ACC112 (cell line): ENCODE data around the gene CASKIN2.

Experiments
- H2AFZ ChIP-seq: fragments of 200-600 bp; sonication (generic); one replicate; pipeline ENCODE4 v1.6.0; 2017; ENCODE audit warnings: antibody characterized with exemption, low read length; ENCODE audit not compliant: unreplicated experiment
- H3K27ac ChIP-seq: fragments of 200-600 bp; sonication (generic); 2 replicates; pipeline ENCODE4 v1.5.1; 2014; ENCODE audit warnings: low read depth, mild to moderate bottlenecking, antibody characterized with exemption, low read length, moderate library complexity
- H3K27me3 ChIP-seq: fragments of 200-600 bp; sonication (generic); 2 replicates; pipeline ENCODE4 v1.6.1; 2014; ENCODE audit warnings: mild to moderate bottlenecking, antibody characterized with exemption, low read length, moderate library complexity, mixed read lengths; ENCODE audit not compliant: insufficient read depth
- H3K36me3 ChIP-seq: fragments of 200-600 bp; sonication (generic); 2 replicates; pipeline ENCODE4 v1.6.1; 2016; ENCODE audit warnings: mild to moderate bottlenecking, antibody characterized with exemption, low read length, moderate library complexity, mixed read lengths; ENCODE audit not compliant: insufficient read depth
- H3K4me1 ChIP-seq: fragments of 200-600 bp; sonication (generic); one replicate; pipeline ENCODE4 v1.6.1; 2016; ENCODE audit warnings: low read length, mixed read lengths; ENCODE audit not compliant: insufficient read depth, unreplicated experiment, control insufficient read depth
- H3K4me3 ChIP-seq: fragments of 200-600 bp; sonication (generic); 2 replicates; pipeline ENCODE4 v1.5.1; 2014; ENCODE audit warnings: mild to moderate bottlenecking, low read depth, low read length
- H3K79me2 ChIP-seq: fragments of 200-600 bp; sonication (generic); one replicate; pipeline ENCODE4 v1.6.0; 2016; ENCODE audit warnings: low read length; ENCODE audit not compliant: control insufficient read depth, unreplicated experiment, insufficient read depth

The CASKIN2 gene

DNA sequence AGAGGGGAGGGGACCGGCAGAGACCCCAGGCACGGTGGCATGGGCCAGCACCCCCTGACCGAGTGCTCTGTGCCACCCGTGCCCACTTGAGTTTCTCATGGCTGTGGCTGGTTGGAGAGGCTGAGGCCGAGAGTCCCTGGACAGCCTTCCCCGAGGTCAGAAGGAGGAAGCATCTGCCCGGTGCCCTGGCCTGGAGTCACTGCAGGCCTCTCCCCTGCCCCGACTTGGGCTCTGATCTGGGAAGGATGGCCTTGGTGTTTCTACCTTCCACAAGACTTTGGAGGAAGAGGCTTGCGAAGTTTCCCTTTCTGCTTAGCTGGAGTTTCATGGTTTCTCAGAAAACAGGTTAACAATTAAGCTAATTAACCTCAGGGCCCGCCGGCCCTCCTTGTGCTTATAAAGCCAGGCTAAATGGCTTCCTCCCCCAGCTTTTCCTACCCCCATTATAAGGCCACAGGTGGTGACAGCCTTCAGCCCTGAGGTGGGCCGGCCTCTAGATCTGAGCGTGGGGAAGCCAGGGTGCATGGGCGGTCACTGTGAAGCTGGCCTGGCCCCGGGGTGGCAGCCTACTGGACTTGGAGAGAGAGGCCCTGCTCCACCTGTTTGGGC lies 27.5 kb upstream of the CASKIN2 start:
- no peaks in the 10 kb centered on the region for H3K79me2 ChIP-seq
- H3K27me3 ChIP-seq: no peaks in the 10 kb centered on the region; the same call in 1 of the 2 replicates

GRCh38 chr17:75542229-75542628 lies 26.9 kb upstream of the CASKIN2 start:
- Histone ChIP-seq H3K27ac (no peak overlapping the region), H3K36me3 (no peaks in the 10 kb centered on the region), H3K27me3 (no peaks in the 10 kb centered on the region; the same call in 1 of the 2 replicates), H2AFZ (no peak overlapping the region), H3K4me1 (no peaks in the 10 kb centered on the region), H3K4me3 (no peak overlapping the region), H3K79me2 (no peaks in the 10 kb centered on the region)

More for the DNA sequence above, 27.5 kb upstream of the CASKIN2 start:
- Histone ChIP-seq H3K4me1 (no peaks in the 10 kb centered on the region), H3K4me3 (no peak overlapping the region), H2AFZ (no peak overlapping the region), H3K36me3 (no peaks in the 10 kb centered on the region), H3K27ac (no peak overlapping the region)

- Histone ChIP-seq H3K4me3 (no peak overlapping the region), H3K4me1 (no peaks in the 10 kb centered on the region), H3K79me2 (no peaks in the 10 kb centered on the region), H2AFZ (no peak overlapping the region), H3K36me3 (no peaks in the 10 kb centered on the region), H3K27me3 (no peaks in the 10 kb centered on the region; the same call in 1 of the 2 replicates), H3K27ac (no peak overlapping the region)
Observed at GRCh38 chr17:75540923-75541503, 25.7 kb upstream of the CASKIN2 start.

DNA sequence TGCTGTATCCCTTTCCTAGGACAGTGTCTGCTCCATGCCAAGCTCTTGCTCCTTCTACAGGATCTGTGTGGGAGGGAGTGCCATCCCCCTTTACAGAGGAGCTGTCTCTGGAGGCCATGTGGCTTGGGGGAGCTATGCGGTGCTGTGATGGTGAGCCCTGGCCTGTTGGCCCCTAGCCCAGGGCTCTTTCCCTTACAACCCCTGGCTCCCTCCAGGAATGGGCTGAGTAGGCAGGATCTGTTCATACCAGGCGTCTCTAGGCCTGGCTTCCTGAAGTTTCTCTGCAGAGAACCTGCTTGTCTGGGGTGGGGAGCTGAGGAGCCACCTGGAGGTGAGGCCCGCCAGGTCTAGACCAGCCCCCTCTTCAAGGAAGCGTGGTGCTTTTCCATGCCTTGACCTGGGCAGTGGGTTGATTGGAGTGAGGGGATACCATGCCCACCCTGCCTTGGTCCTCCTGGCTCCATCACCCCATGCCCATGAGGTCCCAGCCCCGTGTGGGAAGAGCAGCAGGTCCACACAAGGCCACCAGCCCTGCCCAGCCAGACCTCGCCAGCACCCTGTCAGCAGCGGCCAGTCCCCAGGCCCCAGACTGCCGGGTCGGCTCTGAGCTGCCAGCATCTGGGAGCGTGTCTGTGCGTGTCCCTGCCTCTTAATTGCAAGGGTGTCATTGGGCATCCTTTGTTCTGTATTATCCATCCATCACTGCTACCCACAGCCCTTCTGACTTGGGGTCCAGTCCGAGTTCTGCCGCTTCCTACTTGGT lies 24.8 kb upstream of the CASKIN2 start:
- Histone ChIP-seq H3K27ac (no peak overlapping the region), H2AFZ (no peak overlapping the region), H3K36me3 (no peaks in the 10 kb centered on the region), H3K4me1 (no peaks in the 10 kb centered on the region), H3K27me3 (no peaks in the 10 kb centered on the region; the same call in 1 of the 2 replicates), H3K4me3 (no peak overlapping the region), H3K79me2 (no peaks in the 10 kb centered on the region)

DNA sequence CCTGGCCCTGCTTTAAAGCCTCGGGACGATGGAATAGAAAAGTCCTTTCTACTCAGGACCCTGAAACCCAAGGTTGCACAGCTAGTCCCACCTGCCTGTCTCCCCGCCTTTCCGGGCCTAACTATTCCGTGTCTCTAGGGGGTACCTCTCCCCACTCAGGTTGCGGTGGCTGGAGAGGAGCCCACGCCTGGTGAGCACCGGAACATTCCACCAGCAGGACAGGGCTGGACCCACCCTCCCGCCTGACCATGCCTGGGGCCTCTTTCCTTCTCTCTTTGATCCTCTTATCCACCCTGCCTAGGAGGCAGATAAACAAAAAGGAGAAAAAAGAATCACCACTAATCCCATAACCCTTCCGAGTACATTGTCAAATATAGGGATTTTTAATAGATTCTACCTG lies 21.0 kb upstream of the CASKIN2 start:
- Histone ChIP-seq H3K36me3 (no peaks in the 10 kb centered on the region), H3K27ac (no peak overlapping the region), H3K4me1 (no peaks in the 10 kb centered on the region), H2AFZ (no peak overlapping the region), H3K79me2 (no peaks in the 10 kb centered on the region), H3K27me3 (no peaks in the 10 kb centered on the region; the same call in 1 of the 2 replicates), H3K4me3 (no peak overlapping the region)

DNA sequence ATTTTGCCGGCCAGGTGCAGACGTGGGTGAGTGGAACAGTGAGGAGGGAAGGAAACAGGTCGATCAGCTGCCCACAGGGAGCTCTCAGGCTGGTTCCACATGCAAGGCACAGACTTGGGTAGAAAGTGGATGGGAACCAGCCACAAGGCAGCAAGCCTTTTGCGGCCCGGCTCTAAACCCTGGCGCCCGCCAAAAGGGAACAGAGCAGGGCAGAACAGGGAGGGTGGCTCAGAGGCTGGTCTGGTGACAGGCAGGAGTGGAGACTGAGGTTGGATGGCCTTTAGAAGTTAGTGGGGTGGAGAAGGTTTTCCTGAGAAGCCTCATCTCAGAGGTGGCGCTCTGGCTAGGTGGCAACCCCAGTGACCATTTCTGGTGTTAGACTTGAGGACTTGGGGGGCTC lies 20.5 kb upstream of the CASKIN2 start:
- Histone ChIP-seq H3K79me2 (no peaks in the 10 kb centered on the region), H3K4me3 (no peak overlapping the region), H3K36me3 (no peaks in the 10 kb centered on the region), H3K27me3 (no peaks in the 10 kb centered on the region; the same call in 1 of the 2 replicates), H3K27ac (no peak overlapping the region), H2AFZ (no peak overlapping the region), H3K4me1 (no peaks in the 10 kb centered on the region)

GRCh38 chr17:75535119-75535537 lies 19.8 kb upstream of the CASKIN2 start:
- no peak overlapping the region for H3K27ac ChIP-seq

GRCh38 chr17:75531721-75532072 lies 16.4 kb upstream of the CASKIN2 start:
- Histone ChIP-seq H3K36me3 (no peaks in the 10 kb centered on the region), H3K4me1 (no peaks in the 10 kb centered on the region), H3K27ac (no peak overlapping the region), H3K4me3 (no peak overlapping the region), H3K27me3 (peaks cover 6% of the 10 kb centered on the region), H3K79me2 (no peaks in the 10 kb centered on the region), H2AFZ (no peak overlapping the region)

More at GRCh38 chr17:75535119-75535537, 19.8 kb upstream of the CASKIN2 start:
- Histone ChIP-seq H2AFZ (no peak overlapping the region), H3K27me3 (no peaks in the 10 kb centered on the region; the same call in 1 of the 2 replicates), H3K4me1 (no peaks in the 10 kb centered on the region), H3K79me2 (no peaks in the 10 kb centered on the region), H3K36me3 (no peaks in the 10 kb centered on the region), H3K4me3 (no peak overlapping the region)

- H3K27ac ChIP-seq: no peak overlapping the region
- H3K4me3 ChIP-seq: no peak overlapping the region
- no peaks in the 10 kb centered on the region for H3K36me3 ChIP-seq
- peaks cover 12% of the 10 kb centered on the region for H3K27me3 ChIP-seq
- H3K79me2 ChIP-seq: no peaks in the 10 kb centered on the region
- H2AFZ ChIP-seq: no peak overlapping the region
- H3K4me1 ChIP-seq: no peaks in the 10 kb centered on the region
Observed at GRCh38 chr17:75530837-75531720, 15.7 kb upstream of the CASKIN2 start.

GRCh38 chr17:75526555-75527270 lies 11.4 kb upstream of the CASKIN2 start:
- no peak overlapping the region for H3K27ac ChIP-seq
- no peak overlapping the region for H3K4me3 ChIP-seq
- H3K27me3 ChIP-seq: peaks cover 17% of the 10 kb centered on the region
- H3K79me2 ChIP-seq: no peaks in the 10 kb centered on the region
- H3K36me3 ChIP-seq: no peaks in the 10 kb centered on the region
- no peak overlapping the region for H2AFZ ChIP-seq
- no peaks in the 10 kb centered on the region for H3K4me1 ChIP-seq
